ENCODE measurements around the gene CNNM3. TPM values are rescaled to one million over a fixed set of nuclear protein-coding genes. Genes with fewer than 3 reads are reported as not detected.

Gene CNNM3
- total RNA-seq, 1 donor from 2014 or later: 29.0 TPM

DNA sequence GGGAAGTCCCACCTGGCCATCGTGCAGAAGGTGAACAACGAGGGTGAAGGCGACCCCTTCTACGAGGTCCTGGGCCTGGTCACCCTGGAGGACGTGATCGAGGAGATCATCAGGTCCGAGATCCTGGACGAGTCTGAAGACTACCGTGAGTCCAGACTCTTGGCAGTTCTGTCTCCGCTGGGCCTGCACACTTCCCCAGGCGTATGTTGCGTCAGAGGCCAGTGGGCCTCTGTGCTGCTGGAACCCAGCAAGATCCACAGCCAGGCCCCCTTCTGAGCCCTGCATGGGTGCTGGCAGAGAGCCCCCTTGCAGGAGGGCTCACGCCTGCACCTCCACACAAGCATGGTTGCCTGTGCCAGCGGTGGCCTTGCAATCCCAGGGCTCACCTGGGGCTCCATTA is 9.0 kb downstream of the CNNM3 start:
- peaks cover 80% of the 10 kb centered on the region for H3K36me3 ChIP-seq
- ATAC-seq: no peak
- H3K9me3 ChIP-seq: no peaks in the 10 kb centered on the region

DNA sequence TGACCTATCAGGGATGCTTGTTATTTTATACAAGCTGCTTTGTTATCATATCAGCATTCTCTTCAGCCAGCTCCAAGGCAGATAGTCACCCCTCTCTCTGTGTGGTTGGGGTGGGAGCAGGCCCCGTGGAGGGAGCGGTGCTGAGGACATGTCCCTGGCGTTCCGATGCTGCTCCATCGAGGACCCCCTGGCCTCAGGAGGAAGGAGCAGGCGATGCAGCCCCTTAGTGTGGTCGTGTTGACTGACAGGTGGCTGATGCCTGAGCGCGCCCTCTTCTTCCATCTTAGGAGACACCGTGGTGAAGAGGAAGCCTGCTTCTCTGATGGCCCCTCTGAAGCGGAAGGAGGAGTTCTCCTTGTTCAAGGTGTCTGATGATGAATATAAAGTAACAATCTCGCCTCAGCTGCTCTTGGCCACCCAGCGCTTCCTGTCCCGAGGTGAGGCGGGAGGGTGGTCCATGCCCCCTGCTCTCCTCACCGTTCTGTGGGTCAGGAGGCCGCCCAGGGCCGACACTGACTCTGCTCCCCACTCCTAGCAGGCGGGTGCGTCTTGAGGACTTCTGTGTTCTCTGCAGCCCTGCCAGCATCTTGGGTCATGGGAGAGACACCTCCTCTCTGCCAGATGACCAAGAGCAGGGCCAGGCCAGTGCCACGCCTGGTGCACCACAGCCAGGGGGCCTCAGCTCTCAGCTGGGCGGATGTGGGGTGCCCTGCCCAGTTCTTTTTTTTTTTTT is 10.6 kb downstream of the CNNM3 start:
- Histone ChIP-seq H3K4me1 (peaks cover 22% of the 10 kb centered on the region), H3K27ac (no peak overlapping the region), H3K4me3 (no peak overlapping the region), H3K36me3 (peaks cover 86% of the 10 kb centered on the region), H3K9me3 (no peaks in the 10 kb centered on the region), H3K27me3 (ENCODE audit: low read depth) (no peaks in the 10 kb centered on the region)
- DNase-seq: no peak
- intact Hi-C loops (cut with DNase I): no loop called here
- no peak for ATAC-seq
- no peak for TF ChIP-seq CTCF (IDR thresholded peaks at IDR 0.05)

More for the DNA sequence above, 9.0 kb downstream of the CNNM3 start:
- H3K27me3 ChIP-seq (ENCODE audit: low read depth): no peaks in the 10 kb centered on the region
- H3K4me1 ChIP-seq: peaks cover 33% of the 10 kb centered on the region
- intact Hi-C loops (cut with DNase I): no loop called here
- DNase-seq: no peak
- TF ChIP-seq CTCF (IDR thresholded peaks at IDR 0.05): no peak
- H3K27ac ChIP-seq: no peak overlapping the region
- H3K4me3 ChIP-seq: no peak overlapping the region

GRCh38 chr2:96828436-96828835 is 12.4 kb downstream of the CNNM3 start:
- Histone ChIP-seq H3K36me3 (peaks cover 88% of the 10 kb centered on the region), H3K9me3 (no peaks in the 10 kb centered on the region), H3K27ac (no peak overlapping the region), H3K4me3 (no peak overlapping the region), H3K27me3 (ENCODE audit: low read depth) (no peaks in the 10 kb centered on the region), H3K4me1 (peaks cover 27% of the 10 kb centered on the region)
- ATAC-seq (no peak), DNase-seq (no peak)
- TF ChIP-seq CTCF (IDR thresholded peaks at IDR 0.05): no peak
- intact Hi-C loops (cut with DNase I): no loop called here

- Histone ChIP-seq H3K27ac (no peak overlapping the region), H3K9me3 (no peaks in the 10 kb centered on the region), H3K27me3 (ENCODE audit: low read depth) (no peaks in the 10 kb centered on the region), H3K36me3 (peaks cover 90% of the 10 kb centered on the region), H3K4me3 (no peak overlapping the region), H3K4me1 (peaks cover 22% of the 10 kb centered on the region)
- ATAC-seq (no peak), DNase-seq (no peak)
- no peak for TF ChIP-seq CTCF (IDR thresholded peaks at IDR 0.05)
- intact Hi-C loops (cut with DNase I): no loop called here
Measured at GRCh38 chr2:96828874-96829273, 12.8 kb downstream of the CNNM3 start.

- intact Hi-C loops (cut with DNase I): no loop called here
- ATAC-seq: no peak
Measured at GRCh38 chr2:96830044-96830562, 14.0 kb downstream of the CNNM3 start.

More at GRCh38 chr2:96830044-96830562, 14.0 kb downstream of the CNNM3 start:
- no peak for TF ChIP-seq CTCF (IDR thresholded peaks at IDR 0.05)
- Histone ChIP-seq H3K4me3 (no peak overlapping the region), H3K27me3 (ENCODE audit: low read depth) (no peaks in the 10 kb centered on the region), H3K4me1 (peaks cover 16% of the 10 kb centered on the region), H3K9me3 (no peaks in the 10 kb centered on the region), H3K27ac (no peak overlapping the region), H3K36me3 (peaks cover 98% of the 10 kb centered on the region)
- DNase-seq: no peak

Measured in lower lobe of right lung (tissue), 2 donors.